OCI-LY1 (cell line): Measurements from ENCODE around the gene DOK4.
"Not testable (repeated sequence)": the region's sequence is repeated elsewhere in the genome, so short reads cannot be mapped to it uniquely, and the experiment has no call there.

Experiments
- H2AFZ ChIP-seq: fragments of 200-600 bp; sonication (generic), shearing (Covaris generic); 2 replicates; pipeline ENCODE4 v1.6.0; 2014; ENCODE audit warnings: antibody characterized with exemption, mild to moderate bottlenecking, low read length
- H3F3A ChIP-seq: fragments of 200-600 bp; sonication (generic), shearing (Covaris generic); 2 replicates; pipeline ENCODE4 v1.6.0; 2014; ENCODE audit warnings: mild to moderate bottlenecking, antibody characterized with exemption, low read length, moderate library complexity; ENCODE audit not compliant: insufficient read depth
- H3K27ac ChIP-seq: fragments of 200-600 bp; sonication (generic); 2 replicates; pipeline ENCODE4 v1.5.1; 2014; ENCODE audit warnings: low read length, mixed run types, mild to moderate bottlenecking, low read depth; ENCODE audit not compliant: poor library complexity, severe bottlenecking
- H3K27me3 ChIP-seq: fragments of 200-600 bp; sonication (generic); 2 replicates; pipeline ENCODE4 v1.6.0; 2014; ENCODE audit warnings: antibody characterized with exemption, mild to moderate bottlenecking, low read length, moderate library complexity; ENCODE audit not compliant: insufficient read depth
- H3K36me3 ChIP-seq: fragments of 200-600 bp; sonication (generic); 2 replicates; pipeline ENCODE4 v1.6.1; 2014; ENCODE audit warnings: mild to moderate bottlenecking, antibody characterized with exemption, low read length, moderate library complexity, mixed read lengths; ENCODE audit not compliant: insufficient read depth
- H3K4me1 ChIP-seq: fragments of 200-600 bp; sonication (generic); 2 replicates; pipeline ENCODE4 v1.5.1; 2014; ENCODE audit warnings: mild to moderate bottlenecking, low read length, moderate library complexity; ENCODE audit not compliant: insufficient read depth, severe bottlenecking
- H3K4me2 ChIP-seq: fragments of 200-600 bp; sonication (generic), shearing (Covaris generic); 2 replicates; pipeline ENCODE4 v1.6.1; 2014; ENCODE audit warnings: low read length
- H3K4me3 ChIP-seq: fragments of 200-600 bp; sonication (generic); 2 replicates; pipeline ENCODE4 v1.5.1; 2014; ENCODE audit warnings: low read length, low read depth, mild to moderate bottlenecking, mixed read lengths; ENCODE audit not compliant: poor library complexity, severe bottlenecking
- H3K79me2 ChIP-seq: fragments of 200-600 bp; shearing (Covaris generic); 2 replicates; pipeline ENCODE4 v1.6.1; 2016; ENCODE audit warnings: mixed run types, low read length, mixed read lengths; ENCODE audit not compliant: insufficient read depth
- H3K9ac ChIP-seq: fragments of 200-600 bp; sonication (generic), shearing (Covaris generic); 2 replicates; pipeline ENCODE4 v1.6.1; 2014; ENCODE audit warnings: mild to moderate bottlenecking, low read length, mixed read lengths
- H3K9me2 ChIP-seq: fragments of 200-600 bp; sonication (generic), shearing (Covaris generic); 2 replicates; pipeline ENCODE4 v1.6.1; 2014; ENCODE audit warnings: low read depth, mild to moderate bottlenecking, low read length, mixed read lengths
- H3K9me3 ChIP-seq: fragments of 200-600 bp; shearing (Covaris generic); 2 replicates; pipeline ENCODE4 v1.6.1; 2014; ENCODE audit warnings: low read length, mixed read lengths
- H4K20me1 ChIP-seq: fragments of 200-600 bp; sonication (generic), shearing (Covaris generic); 2 replicates; pipeline ENCODE4 v1.6.0; 2016; ENCODE audit warnings: mild to moderate bottlenecking, low read length; ENCODE audit not compliant: insufficient read depth
- CTCF ChIP-seq: fragments of 200-600 bp; sonication (generic), shearing (Covaris generic); IDR thresholded peaks from 2 replicates; pipeline ENCODE4 v1.5.1; 2017; ENCODE audit warnings: mild to moderate bottlenecking, antibody characterized with exemption, low read length, moderate library complexity, mixed read lengths
- EZH2 ChIP-seq: fragments of 200-600 bp; sonication (generic), shearing (Covaris generic); IDR thresholded peaks from 2 replicates; pipeline ENCODE4 v1.8.0; 2017; ENCODE audit warnings: borderline replicate concordance, mixed run types, mild to moderate bottlenecking, antibody characterized with exemption, low read length, moderate library complexity, mixed read lengths

Gene DOK4

GRCh38 chr16:57501492-57501891, 15.2 kb upstream of the DOK4 start:
- Histone ChIP-seq H3K9me2 (no peaks in the 10 kb centered on the region), H3K36me3 (no peaks in the 10 kb centered on the region), H3F3A (no peaks in the 10 kb centered on the region), H4K20me1 (no peaks in the 10 kb centered on the region), H2AFZ (no peak overlapping the region), H3K9ac (no peak overlapping the region), H3K27ac (no peak overlapping the region), H3K4me2 (no peak overlapping the region), H3K27me3 (peaks cover 6% of the 10 kb centered on the region; the same call in 1 of the 2 replicates), H3K4me1 (no peaks in the 10 kb centered on the region), H3K4me3 (no peak overlapping the region), H3K9me3 (no peaks in the 10 kb centered on the region), H3K79me2 (no peaks in the 10 kb centered on the region)
- TF ChIP-seq CTCF, result no peak
- no peak for TF ChIP-seq EZH2

- Histone ChIP-seq H3K27ac (no peak overlapping the region), H3K4me3 (no peak overlapping the region), H3K36me3 (no peaks in the 10 kb centered on the region), H3K27me3 (0 out of 2 replicates have a peak, but pooled peaks cover 6% of the 10 kb centered on the region), H3K4me2 (no peak overlapping the region), H3K9me3 (no peaks in the 10 kb centered on the region), H3K9ac (no peak overlapping the region), H3F3A (no peaks in the 10 kb centered on the region), H3K4me1 (no peaks in the 10 kb centered on the region), H3K9me2 (no peaks in the 10 kb centered on the region), H2AFZ (no peak overlapping the region), H3K79me2 (no peaks in the 10 kb centered on the region), H4K20me1 (no peaks in the 10 kb centered on the region)
- TF ChIP-seq EZH2 (no peak), CTCF (no peak)
These were observed 14.4 kb upstream of the DOK4 start for GRCh38 chr16:57500578-57501111.

DNA sequence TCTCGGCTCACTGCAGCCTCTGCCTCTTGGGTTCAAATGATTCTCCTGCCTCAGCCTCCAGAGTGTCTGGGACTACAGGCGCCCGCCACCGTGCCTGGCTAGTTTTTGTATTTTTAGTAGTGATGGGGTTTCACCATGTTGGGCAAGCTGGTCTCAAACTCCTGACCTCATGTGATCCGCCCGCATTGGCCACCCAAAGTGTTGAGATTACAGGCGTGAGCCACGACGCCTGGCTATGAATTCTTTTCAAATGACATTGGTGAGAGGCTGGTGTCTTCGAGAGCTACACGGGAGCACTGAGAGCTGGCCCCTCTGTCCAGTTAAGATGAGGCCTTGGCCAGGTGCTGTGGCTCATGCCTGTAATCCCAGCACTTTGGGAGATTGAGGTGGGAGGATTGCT, 13.6 kb upstream of the DOK4 start:
- not testable (repeated sequence) for H3K9me3 ChIP-seq, H3K27me3 ChIP-seq, H3K4me3 ChIP-seq, H3F3A ChIP-seq, H4K20me1 ChIP-seq, H2AFZ ChIP-seq, H3K4me2 ChIP-seq, H3K27ac ChIP-seq, H3K9me2 ChIP-seq, H3K79me2 ChIP-seq, H3K9ac ChIP-seq, H3K4me1 ChIP-seq, H3K36me3 ChIP-seq

GRCh38 chr16:57498031-57498430, 11.7 kb upstream of the DOK4 start:
- Histone ChIP-seq H3K4me2 (no peak overlapping the region), H3K9ac (no peak overlapping the region), H3K4me1 (no peaks in the 10 kb centered on the region), H4K20me1 (no peaks in the 10 kb centered on the region), H3K27ac (no peak overlapping the region), H3K9me2 (no peaks in the 10 kb centered on the region), H3K79me2 (no peaks in the 10 kb centered on the region), H3F3A (no peaks in the 10 kb centered on the region), H3K27me3 (0 out of 2 replicates have a peak, but pooled peaks cover 6% of the 10 kb centered on the region), H3K4me3 (no peak overlapping the region), H3K36me3 (no peaks in the 10 kb centered on the region), H3K9me3 (no peaks in the 10 kb centered on the region), H2AFZ (no peak overlapping the region)
- TF ChIP-seq EZH2 (no peak), CTCF (no peak)
